ENCODE measurements around the gene MTAP.

MTAP gene

GRCh38 chr9:21969951-21970799, 167.7 kb downstream of the MTAP start:
- TF ChIP-seq, protein P1, sequence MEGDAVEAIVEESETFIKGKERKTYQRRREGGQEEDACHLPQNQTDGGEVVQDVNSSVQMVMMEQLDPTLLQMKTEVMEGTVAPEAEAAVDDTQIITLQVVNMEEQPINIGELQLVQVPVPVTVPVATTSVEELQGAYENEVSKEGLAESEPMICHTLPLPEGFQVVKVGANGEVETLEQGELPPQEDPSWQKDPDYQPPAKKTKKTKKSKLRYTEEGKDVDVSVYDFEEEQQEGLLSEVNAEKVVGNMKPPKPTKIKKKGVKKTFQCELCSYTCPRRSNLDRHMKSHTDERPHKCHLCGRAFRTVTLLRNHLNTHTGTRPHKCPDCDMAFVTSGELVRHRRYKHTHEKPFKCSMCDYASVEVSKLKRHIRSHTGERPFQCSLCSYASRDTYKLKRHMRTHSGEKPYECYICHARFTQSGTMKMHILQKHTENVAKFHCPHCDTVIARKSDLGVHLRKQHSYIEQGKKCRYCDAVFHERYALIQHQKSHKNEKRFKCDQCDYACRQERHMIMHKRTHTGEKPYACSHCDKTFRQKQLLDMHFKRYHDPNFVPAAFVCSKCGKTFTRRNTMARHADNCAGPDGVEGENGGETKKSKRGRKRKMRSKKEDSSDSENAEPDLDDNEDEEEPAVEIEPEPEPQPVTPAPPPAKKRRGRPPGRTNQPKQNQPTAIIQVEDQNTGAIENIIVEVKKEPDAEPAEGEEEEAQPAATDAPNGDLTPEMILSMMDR (IDR thresholded peaks at IDR 0.05), result no peak

- TF ChIP-seq, protein P1 (IDR thresholded peaks at IDR 0.05), result no peak
Observed at GRCh38 chr9:21970800-21971640, 168.6 kb downstream of the MTAP start.

DNA sequence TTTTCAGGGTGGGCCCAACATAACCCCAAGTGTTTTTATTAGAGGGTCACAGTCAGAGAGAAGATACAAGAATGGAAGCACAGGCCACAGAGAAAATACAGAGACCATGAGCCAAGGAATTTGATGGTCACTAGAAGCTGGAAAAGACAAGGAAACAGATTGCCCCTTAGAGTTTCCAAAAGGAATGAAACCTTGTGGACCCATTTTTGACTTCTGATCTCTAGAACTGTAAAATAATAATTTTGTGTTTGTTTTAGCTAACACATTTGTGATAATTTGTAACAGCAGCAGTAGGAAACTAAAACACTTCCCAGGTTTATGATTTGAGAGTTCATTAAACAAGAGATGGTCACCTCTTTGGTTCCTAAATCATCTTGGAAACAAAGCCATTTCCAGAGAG, 169.9 kb downstream of the MTAP start:
- TF ChIP-seq, protein P1 (IDR thresholded peaks at IDR 0.05), result no peak

DNA sequence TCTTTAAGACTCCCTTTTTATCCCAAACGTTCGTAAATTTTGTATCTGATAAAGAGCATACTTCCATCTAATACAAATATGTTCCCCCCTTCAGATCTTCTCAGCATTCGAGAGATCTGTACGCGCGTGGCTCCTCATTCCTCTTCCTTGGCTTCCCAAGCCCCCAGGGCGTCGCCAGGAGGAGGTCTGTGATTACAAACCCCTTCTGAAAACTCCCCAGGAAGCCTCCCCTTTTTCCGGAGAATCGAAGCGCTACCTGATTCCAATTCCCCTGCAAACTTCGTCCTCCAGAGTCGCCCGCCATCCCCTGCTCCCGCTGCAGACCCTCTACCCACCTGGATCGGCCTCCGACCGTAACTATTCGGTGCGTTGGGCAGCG, 171.9 kb downstream of the MTAP start:
- TF ChIP-seq, protein P1 (IDR thresholded peaks at IDR 0.05), result no peak

GRCh38 chr9:21974722-21975409, 172.4 kb downstream of the MTAP start:
- TF ChIP-seq, protein P1 (IDR thresholded peaks at IDR 0.05), result no peak

DNA sequence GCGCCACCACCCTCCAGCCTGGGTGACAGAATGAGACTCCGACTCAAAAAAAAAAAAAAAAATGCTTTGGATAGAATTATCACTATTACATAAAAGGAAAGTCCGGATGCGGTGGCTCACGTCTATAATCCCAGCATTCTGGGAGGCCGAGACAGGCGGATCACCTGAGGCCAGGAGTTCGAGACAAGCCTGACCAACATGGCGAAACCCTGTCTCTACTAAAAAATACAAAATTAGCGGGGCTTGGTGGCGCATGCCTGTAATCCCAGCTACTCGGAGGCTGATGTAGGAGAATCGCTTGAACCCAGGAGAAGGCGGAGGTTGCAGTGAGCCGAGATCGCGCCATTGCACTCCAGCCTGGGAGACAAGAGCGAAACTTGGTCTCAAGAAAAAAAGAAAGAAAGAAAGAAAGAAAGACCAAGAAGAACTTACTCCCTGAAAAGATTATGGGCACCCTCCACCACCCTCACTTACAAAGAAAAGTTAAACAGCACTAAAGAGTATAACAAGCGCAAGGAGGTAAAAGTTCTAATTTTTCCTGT, 174.0 kb downstream of the MTAP start:
- TF ChIP-seq, protein P1 (IDR thresholded peaks at IDR 0.05), result no peak

- TF ChIP-seq, protein P1 (IDR thresholded peaks at IDR 0.05), result no peak
Observed at GRCh38 chr9:21982391-21982790, 180.0 kb downstream of the MTAP start.

Data from LNCAP (cell line).